ENCODE measurements around the gene ATL3.

ATL3 gene

GRCh38 chr11:63680834-63681320 is 9.7 kb upstream of the ATL3 start:
- Histone ChIP-seq H3K4me2 (ENCODE audit: low read depth, low read length) (peak overlapping the region; percentile 98), H3K36me3 (replicated peaks; ENCODE audit: insufficient read depth, low read length) (no peaks in the 10 kb centered on the region), H4K20me1 (ENCODE audit: insufficient read depth, low read length) (peaks cover 7% of the 10 kb centered on the region; the same call in 1 of the 2 replicates), H3K4me1 (ENCODE audit: low read length) (peaks cover 16% of the 10 kb centered on the region), H3K9ac (ENCODE audit: low read length) (peak overlapping the region; percentile 40; the same call in 1 of the 2 replicates), H3K9me3 (replicated peaks; ENCODE audit: insufficient read depth, low read length) (no peaks in the 10 kb centered on the region), H3F3A (ENCODE audit: insufficient read depth, low read length) (peaks cover 13% of the 10 kb centered on the region), H2AFZ (ENCODE audit: low read length) (peak overlapping the region; percentile 99), H3K79me2 (ENCODE audit: low read length) (peaks cover 44% of the 10 kb centered on the region), H3K27me3 (replicated peaks; ENCODE audit: insufficient read depth, low read length) (no peaks in the 10 kb centered on the region), H3K27ac (ENCODE audit: low read length) (no peak overlapping the region; the same call in 1 of the 2 replicates), H3K4me3 (ENCODE audit: low read length) (peak overlapping the region; percentile 82), H3K9me2 (replicated peaks; ENCODE audit: insufficient read depth, low read length) (no peaks in the 10 kb centered on the region)
- DNase-seq, result no peak
- TF ChIP-seq EZH2phosphoT487 (IDR thresholded peaks at IDR 0.05; ENCODE audit: low read length) (no peak), EZH2 (optimal IDR thresholded peaks at IDR 0.05; ENCODE audit: low read depth, low read length) (no peak), CTCF (IDR thresholded peaks at IDR 0.05; ENCODE audit: low read length) (no peak)

DNA sequence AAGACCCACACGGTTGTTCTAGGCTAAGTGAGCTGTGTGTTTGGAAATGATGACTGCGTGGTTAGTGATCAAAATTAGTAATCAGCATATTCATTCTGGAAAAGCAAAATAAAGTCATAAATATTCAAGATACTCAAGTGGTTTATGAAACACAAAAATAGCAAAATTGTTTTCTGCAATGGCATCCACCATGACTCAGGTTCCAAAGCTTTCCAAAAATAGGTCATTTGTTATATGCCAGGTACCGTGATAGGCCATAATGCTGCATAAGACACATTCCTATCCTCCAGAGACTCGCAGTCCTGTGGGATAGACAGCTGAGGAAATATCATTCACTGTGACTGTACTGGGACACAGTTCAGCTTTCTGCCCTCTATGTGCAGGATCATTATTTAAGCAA is 2.4 kb upstream of the ATL3 start:
- DNase-seq, result no peak
- Histone ChIP-seq H2AFZ (ENCODE audit: low read length) (no peak overlapping the region), H3K27ac (ENCODE audit: low read length) (no peak overlapping the region), H3K9me2 (replicated peaks; ENCODE audit: insufficient read depth, low read length) (no peaks in the 10 kb centered on the region), H3F3A (ENCODE audit: insufficient read depth, low read length) (0 out of 2 replicates have a peak, but pooled peaks cover 6% of the 10 kb centered on the region), H4K20me1 (ENCODE audit: insufficient read depth, low read length) (no peaks in the 10 kb centered on the region), H3K9me3 (replicated peaks; ENCODE audit: insufficient read depth, low read length) (no peaks in the 10 kb centered on the region), H3K9ac (ENCODE audit: low read length) (no peak overlapping the region), H3K36me3 (replicated peaks; ENCODE audit: insufficient read depth, low read length) (no peaks in the 10 kb centered on the region; the same call in 1 of the 2 replicates), H3K4me3 (ENCODE audit: low read length) (no peak overlapping the region), H3K4me2 (ENCODE audit: low read depth, low read length) (no peak overlapping the region), H3K27me3 (replicated peaks; ENCODE audit: insufficient read depth, low read length) (no peaks in the 10 kb centered on the region), H3K4me1 (ENCODE audit: low read length) (peaks cover 4% of the 10 kb centered on the region; the same call in 1 of the 2 replicates), H3K79me2 (ENCODE audit: low read length) (peaks cover 21% of the 10 kb centered on the region)
- TF ChIP-seq EZH2 (optimal IDR thresholded peaks at IDR 0.05; ENCODE audit: low read depth, low read length), result no peak
- TF ChIP-seq EZH2phosphoT487 (IDR thresholded peaks at IDR 0.05; ENCODE audit: low read length), result no peak
- no peak for TF ChIP-seq CTCF (IDR thresholded peaks at IDR 0.05; ENCODE audit: low read length)

DNA sequence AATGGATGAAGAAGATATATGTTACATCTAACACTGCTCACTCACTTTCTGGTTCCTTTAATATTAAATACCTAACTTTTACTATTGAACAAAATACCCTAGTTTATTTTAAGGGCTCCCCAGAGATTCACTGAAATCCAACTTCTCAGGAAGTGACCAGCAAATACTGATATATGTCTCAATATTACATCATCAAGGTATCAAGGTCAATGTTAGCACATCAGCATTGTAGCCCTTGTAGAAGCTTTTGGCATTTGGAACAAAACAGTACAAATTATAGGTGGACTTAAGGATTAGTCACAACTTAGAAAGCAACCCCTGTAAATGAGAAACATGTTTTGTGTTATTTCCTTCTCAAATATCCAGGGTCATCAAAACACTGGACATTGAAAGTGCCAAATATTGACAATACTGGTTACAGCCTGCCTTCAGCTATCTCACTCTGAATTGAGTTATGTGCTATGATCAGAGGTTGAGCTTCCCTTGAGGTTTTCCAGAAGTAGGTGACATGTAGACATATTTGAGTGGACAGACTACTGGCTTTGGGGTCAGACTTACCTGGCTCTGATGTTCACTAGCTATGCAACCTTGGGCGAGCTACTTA is 1.9 kb upstream of the ATL3 start:
- Histone ChIP-seq H2AFZ (ENCODE audit: low read length) (no peak overlapping the region), H3K4me1 (ENCODE audit: low read length) (peaks cover 4% of the 10 kb centered on the region; the same call in 1 of the 2 replicates), H3F3A (ENCODE audit: insufficient read depth, low read length) (0 out of 2 replicates have a peak, but pooled peaks cover 6% of the 10 kb centered on the region), H3K36me3 (replicated peaks; ENCODE audit: insufficient read depth, low read length) (no peaks in the 10 kb centered on the region; the same call in 1 of the 2 replicates), H3K4me3 (ENCODE audit: low read length) (no peak overlapping the region), H3K79me2 (ENCODE audit: low read length) (peaks cover 26% of the 10 kb centered on the region), H4K20me1 (ENCODE audit: insufficient read depth, low read length) (no peaks in the 10 kb centered on the region), H3K9ac (ENCODE audit: low read length) (no peak overlapping the region), H3K4me2 (ENCODE audit: low read depth, low read length) (no peak overlapping the region), H3K9me3 (replicated peaks; ENCODE audit: insufficient read depth, low read length) (no peaks in the 10 kb centered on the region), H3K9me2 (replicated peaks; ENCODE audit: insufficient read depth, low read length) (no peaks in the 10 kb centered on the region), H3K27me3 (replicated peaks; ENCODE audit: insufficient read depth, low read length) (no peaks in the 10 kb centered on the region), H3K27ac (ENCODE audit: low read length) (no peak overlapping the region)
- TF ChIP-seq EZH2phosphoT487 (IDR thresholded peaks at IDR 0.05; ENCODE audit: low read length) (no peak), EZH2 (optimal IDR thresholded peaks at IDR 0.05; ENCODE audit: low read depth, low read length) (no peak), CTCF (IDR thresholded peaks at IDR 0.05; ENCODE audit: low read length) (no peak)
- DNase-seq, result no peak
